ENCODE measurements around the gene FXR2.

GRCh38 chr17:7651097-7651664, 36.5 kb upstream of the FXR2 start:
- TF ChIP-seq, protein P1, sequence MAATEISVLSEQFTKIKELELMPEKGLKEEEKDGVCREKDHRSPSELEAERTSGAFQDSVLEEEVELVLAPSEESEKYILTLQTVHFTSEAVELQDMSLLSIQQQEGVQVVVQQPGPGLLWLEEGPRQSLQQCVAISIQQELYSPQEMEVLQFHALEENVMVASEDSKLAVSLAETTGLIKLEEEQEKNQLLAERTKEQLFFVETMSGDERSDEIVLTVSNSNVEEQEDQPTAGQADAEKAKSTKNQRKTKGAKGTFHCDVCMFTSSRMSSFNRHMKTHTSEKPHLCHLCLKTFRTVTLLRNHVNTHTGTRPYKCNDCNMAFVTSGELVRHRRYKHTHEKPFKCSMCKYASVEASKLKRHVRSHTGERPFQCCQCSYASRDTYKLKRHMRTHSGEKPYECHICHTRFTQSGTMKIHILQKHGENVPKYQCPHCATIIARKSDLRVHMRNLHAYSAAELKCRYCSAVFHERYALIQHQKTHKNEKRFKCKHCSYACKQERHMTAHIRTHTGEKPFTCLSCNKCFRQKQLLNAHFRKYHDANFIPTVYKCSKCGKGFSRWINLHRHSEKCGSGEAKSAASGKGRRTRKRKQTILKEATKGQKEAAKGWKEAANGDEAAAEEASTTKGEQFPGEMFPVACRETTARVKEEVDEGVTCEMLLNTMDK (IDR thresholded peaks at IDR 0.05; ENCODE audit: borderline replicate concordance, insufficient read depth, low read depth, low read length, poor library complexity, severe bottlenecking), result no peak
- no peak for TF ChIP-seq BRF2 (IDR thresholded peaks at IDR 0.05; ENCODE audit: borderline replicate concordance, insufficient read depth, insufficient read length)
- no peak for TF ChIP-seq GABPB1 (CRISPR knock-in tag; IDR thresholded peaks at IDR 0.05)
- no peak for TF ChIP-seq XRCC3 (IDR thresholded peaks at IDR 0.05)
- TF ChIP-seq BRCA1 (IDR thresholded peaks at IDR 0.05), result no peak
- TF ChIP-seq BRCA1 (CRISPR knock-in tag; IDR thresholded peaks at IDR 0.05), result no peak
- TF ChIP-seq, protein P2, sequence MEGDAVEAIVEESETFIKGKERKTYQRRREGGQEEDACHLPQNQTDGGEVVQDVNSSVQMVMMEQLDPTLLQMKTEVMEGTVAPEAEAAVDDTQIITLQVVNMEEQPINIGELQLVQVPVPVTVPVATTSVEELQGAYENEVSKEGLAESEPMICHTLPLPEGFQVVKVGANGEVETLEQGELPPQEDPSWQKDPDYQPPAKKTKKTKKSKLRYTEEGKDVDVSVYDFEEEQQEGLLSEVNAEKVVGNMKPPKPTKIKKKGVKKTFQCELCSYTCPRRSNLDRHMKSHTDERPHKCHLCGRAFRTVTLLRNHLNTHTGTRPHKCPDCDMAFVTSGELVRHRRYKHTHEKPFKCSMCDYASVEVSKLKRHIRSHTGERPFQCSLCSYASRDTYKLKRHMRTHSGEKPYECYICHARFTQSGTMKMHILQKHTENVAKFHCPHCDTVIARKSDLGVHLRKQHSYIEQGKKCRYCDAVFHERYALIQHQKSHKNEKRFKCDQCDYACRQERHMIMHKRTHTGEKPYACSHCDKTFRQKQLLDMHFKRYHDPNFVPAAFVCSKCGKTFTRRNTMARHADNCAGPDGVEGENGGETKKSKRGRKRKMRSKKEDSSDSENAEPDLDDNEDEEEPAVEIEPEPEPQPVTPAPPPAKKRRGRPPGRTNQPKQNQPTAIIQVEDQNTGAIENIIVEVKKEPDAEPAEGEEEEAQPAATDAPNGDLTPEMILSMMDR (IDR thresholded peaks at IDR 0.05 in 2 of 3, conservative IDR thresholded peaks at IDR 0.05 in 1 of 3; ENCODE audit: insufficient read depth in 2 of 3, low read depth in 1 of 3, low read length in 3 of 3), result no peak
- TF ChIP-seq NONO (IDR thresholded peaks at IDR 0.05; ENCODE audit: low read depth in 2 of 2, low read length in 1 of 2), result no peak

Data from K562 (cell line).